GM12891 (cell line): Measurements from ENCODE around the gene FOXP4.

ENCODE experiments used
- POLR2A ChIP-seq: IDR thresholded peaks from 2 replicates; pipeline ENCODE4 v1.6.1; 2011; ENCODE audit warnings: low read depth, low read length, control low read depth
- POLR2AphosphoS5 ChIP-seq: IDR thresholded peaks from 2 replicates; pipeline ENCODE4 v1.6.1; 2011; ENCODE audit warnings: low read depth, low read length, control low read depth
- POU2F2 ChIP-seq: IDR thresholded peaks from 2 replicates; pipeline ENCODE4 v1.6.1; 2011; ENCODE audit warnings: low read depth, mild to moderate bottlenecking, control low read depth, low read length, moderate library complexity
- TAF1 ChIP-seq: IDR thresholded peaks from 2 replicates; pipeline ENCODE4 v1.6.1; 2011; ENCODE audit warnings: low read depth, low read length, control low read depth

- TF ChIP-seq POLR2AphosphoS5: no peak
- TF ChIP-seq TAF1: no peak
- no peak for TF ChIP-seq POU2F2
- TF ChIP-seq POLR2A: no peak
Observed at GRCh38 chr6:41599015-41599851, 53.1 kb downstream of the FOXP4 start.
